ENCODE measurements around the gene EMC10.
"Not testable (repeated sequence)": the region's sequence is repeated elsewhere in the genome, so short reads cannot be mapped to it uniquely, and the experiment has no call there.

Gene EMC10

GRCh38 chr19:50432221-50433028 is 43.9 kb upstream of the EMC10 start, which contains the start of gene MYBPC2:
Gene MYBPC2 (plus strand): TSS chr19:50432892. CDS start chr19:50432954, 62 bp downstream.
- H3K27ac ChIP-seq: peak within 1 kb of the TSS; percentile 54; the same call in 1 of the 2 replicates
- TF ChIP-seq, protein P1, sequence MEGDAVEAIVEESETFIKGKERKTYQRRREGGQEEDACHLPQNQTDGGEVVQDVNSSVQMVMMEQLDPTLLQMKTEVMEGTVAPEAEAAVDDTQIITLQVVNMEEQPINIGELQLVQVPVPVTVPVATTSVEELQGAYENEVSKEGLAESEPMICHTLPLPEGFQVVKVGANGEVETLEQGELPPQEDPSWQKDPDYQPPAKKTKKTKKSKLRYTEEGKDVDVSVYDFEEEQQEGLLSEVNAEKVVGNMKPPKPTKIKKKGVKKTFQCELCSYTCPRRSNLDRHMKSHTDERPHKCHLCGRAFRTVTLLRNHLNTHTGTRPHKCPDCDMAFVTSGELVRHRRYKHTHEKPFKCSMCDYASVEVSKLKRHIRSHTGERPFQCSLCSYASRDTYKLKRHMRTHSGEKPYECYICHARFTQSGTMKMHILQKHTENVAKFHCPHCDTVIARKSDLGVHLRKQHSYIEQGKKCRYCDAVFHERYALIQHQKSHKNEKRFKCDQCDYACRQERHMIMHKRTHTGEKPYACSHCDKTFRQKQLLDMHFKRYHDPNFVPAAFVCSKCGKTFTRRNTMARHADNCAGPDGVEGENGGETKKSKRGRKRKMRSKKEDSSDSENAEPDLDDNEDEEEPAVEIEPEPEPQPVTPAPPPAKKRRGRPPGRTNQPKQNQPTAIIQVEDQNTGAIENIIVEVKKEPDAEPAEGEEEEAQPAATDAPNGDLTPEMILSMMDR (conservative IDR thresholded peaks at IDR 0.05): no peak

DNA sequence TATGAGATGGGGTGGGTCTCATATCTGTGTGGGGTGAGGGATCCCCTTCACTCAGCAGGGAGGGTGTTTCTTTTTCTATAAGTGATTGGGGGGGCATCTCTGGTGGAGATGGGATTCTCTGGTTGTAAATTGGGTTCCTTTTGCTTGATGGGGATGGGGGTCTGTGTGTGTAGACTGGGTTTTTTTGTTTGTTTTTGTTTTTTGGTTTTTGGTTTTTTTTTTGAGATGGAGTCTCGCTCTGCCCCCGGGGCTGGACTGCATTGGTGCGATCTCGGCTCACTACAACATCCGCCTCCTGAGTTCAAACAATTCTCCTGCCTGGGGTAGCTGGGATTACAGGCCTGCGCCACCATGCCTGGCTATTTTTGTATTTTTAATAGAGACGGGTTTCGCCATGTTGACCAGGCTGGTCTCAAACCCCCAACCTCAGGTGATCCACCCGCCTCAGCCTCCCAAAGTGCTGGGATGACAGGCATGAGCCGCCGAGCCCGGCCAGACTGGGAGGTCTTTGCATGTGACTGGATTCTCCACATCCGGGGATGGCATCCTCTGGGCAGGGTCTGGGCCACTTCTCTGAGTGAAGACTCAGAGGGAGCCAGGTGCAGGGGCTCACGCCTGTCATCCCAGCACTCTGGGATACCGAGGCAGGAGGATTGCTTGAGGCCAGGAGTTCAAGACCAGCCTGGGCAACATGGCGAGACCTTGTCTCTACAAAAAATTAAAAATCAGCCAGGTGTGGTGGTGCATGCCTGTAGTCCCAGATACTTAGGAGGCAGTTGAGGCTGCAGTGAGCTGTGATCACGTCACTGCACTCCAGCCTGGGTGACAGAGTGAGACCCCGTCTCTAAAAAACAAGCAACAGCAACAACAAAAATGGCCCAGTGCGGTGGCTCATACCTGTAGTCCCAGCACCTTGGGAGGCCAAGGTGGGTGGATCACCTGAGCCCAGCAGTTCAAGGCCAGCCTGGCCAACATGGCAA is 42.8 kb upstream of the EMC10 start:
- H3K27ac ChIP-seq: no peak overlapping the region
- TF ChIP-seq, protein P1 (conservative IDR thresholded peaks at IDR 0.05): no peak

- no peak overlapping the region for H3K27ac ChIP-seq
- TF ChIP-seq, protein P1 (conservative IDR thresholded peaks at IDR 0.05): no peak
Measured at GRCh38 chr19:50434525-50434924, 41.8 kb upstream of the EMC10 start.

GRCh38 chr19:50435221-50435620 is 41.1 kb upstream of the EMC10 start:
- no peak overlapping the region for H3K27ac ChIP-seq
- TF ChIP-seq, protein P1 (conservative IDR thresholded peaks at IDR 0.05): no peak

GRCh38 chr19:50435627-50436026 is 40.7 kb upstream of the EMC10 start:
- no peak overlapping the region for H3K27ac ChIP-seq

DNA sequence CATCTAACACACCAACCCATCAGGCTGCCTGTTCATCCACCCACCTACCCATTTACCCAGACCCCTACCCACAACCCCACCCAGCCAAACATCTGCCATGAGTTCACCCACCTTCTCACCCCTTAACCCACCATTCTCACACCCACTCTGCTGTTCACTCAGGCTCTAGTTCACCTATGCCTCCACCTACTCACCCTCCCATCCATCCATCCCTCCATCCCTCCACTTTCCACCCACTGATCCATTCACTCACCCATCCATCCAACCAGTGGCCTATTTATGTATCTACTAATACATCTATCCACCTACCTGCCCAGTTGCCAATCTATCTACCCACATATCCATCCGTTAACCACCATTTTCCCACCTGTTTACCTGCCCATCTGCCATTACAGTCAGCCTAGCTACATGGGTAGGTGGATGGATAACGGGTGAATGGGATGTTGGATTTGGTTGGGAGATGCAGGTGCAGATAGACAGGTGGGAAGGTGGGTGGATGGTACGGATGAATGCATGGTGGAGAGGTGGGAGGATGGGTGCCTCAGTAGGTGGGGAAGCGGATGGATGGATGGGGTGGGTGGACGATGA is 38.4 kb upstream of the EMC10 start:
- TF ChIP-seq, protein P1 (conservative IDR thresholded peaks at IDR 0.05): no peak
- H3K27ac ChIP-seq: no peak overlapping the region

More at GRCh38 chr19:50435627-50436026, 40.7 kb upstream of the EMC10 start:
- TF ChIP-seq, protein P1 (conservative IDR thresholded peaks at IDR 0.05): no peak

DNA sequence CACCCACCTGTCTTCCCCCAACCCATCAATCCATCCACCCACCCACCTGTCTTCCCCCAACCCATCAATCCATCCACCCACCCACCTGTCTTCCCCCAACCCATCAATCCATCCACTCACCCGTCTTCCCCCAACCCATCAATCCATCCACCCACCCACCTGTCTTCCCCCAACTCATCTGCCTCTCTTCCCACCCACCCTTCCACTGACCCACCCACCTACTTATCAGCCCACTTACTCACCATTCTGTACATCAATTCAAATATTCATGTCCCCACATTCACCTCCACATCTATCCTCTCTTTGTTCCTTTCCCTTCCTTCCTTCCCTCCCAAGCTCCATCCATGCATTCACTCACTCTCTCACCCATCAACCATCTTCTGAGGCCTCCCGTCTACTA is 37.2 kb upstream of the EMC10 start:
- not testable (repeated sequence) for H3K27ac ChIP-seq

Data from VCaP (cell line).